ENCODE data around the gene ZNF230. TPM values are rescaled to one million over a fixed set of nuclear protein-coding genes. Genes with fewer than 3 reads are reported as not detected.

ZNF230 gene
- total and polyA plus RNA-seq, 9 donors: 2.3 to 3.8 (median 2.6) TPM

Other genes starting within 250 kb of the ZNF230 start
- 20.6 TPM for gene SMG9, start 248.0 kb upstream of the ZNF230 start, total RNA-seq
- gene SMG9, start 248.0 kb upstream of the ZNF230 start, polyA plus RNA-seq (ENCODE audit: insufficient read depth in 1 of 8, insufficient read length in 8 of 8, low replicate concordance in 1 of 8): 10 to 100 TPM; 30.1 to 47.6 (median 37.1) TPM
- gene KCNN4, start 222.0 kb upstream of the ZNF230 start, total RNA-seq: 0.40 TPM
- gene KCNN4, start 222.0 kb upstream of the ZNF230 start, polyA plus RNA-seq (ENCODE audit: insufficient read depth in 1 of 8, insufficient read length in 8 of 8, low replicate concordance in 1 of 8): 1 to 10 TPM in 2 of 8 donors, under 1 TPM in 6; 0.23 to 1.2 (median 0.73) TPM
- gene LYPD5, start 200.5 kb upstream of the ZNF230 start, total RNA-seq: 0.22 TPM
- gene LYPD5, start 200.5 kb upstream of the ZNF230 start, polyA plus RNA-seq (ENCODE audit: insufficient read depth in 1 of 8, insufficient read length in 8 of 8, low replicate concordance in 1 of 8): under 1 TPM; 0.22 to 0.83 (median 0.38) TPM
- 16.8 TPM for gene ZNF283, start 175.6 kb upstream of the ZNF230 start, total RNA-seq
- 10 to 100 TPM in 2 of 8 donors, 1 to 10 TPM in 6; 5.9 to 13.1 (median 8.8) TPM for gene ZNF283, start 175.6 kb upstream of the ZNF230 start, polyA plus RNA-seq (ENCODE audit: insufficient read depth in 1 of 8, insufficient read length in 8 of 8, low replicate concordance in 1 of 8)
- gene ZNF404, start 119.0 kb upstream of the ZNF230 start, total RNA-seq: 5.0 TPM
- 1 to 10 TPM; 5.5 to 9.4 (median 6.5) TPM for gene ZNF404, start 119.0 kb upstream of the ZNF230 start, polyA plus RNA-seq (ENCODE audit: insufficient read depth in 1 of 8, insufficient read length in 8 of 8, low replicate concordance in 1 of 8)
- gene ZNF45, start 67.7 kb upstream of the ZNF230 start, total RNA-seq: 18.1 TPM
- gene ZNF45, start 67.7 kb upstream of the ZNF230 start, polyA plus RNA-seq (ENCODE audit: insufficient read depth in 1 of 8, insufficient read length in 8 of 8, low replicate concordance in 1 of 8): 10 to 100 TPM; 10.5 to 18.1 (median 12.9) TPM
- gene ZNF221, start 51.7 kb upstream of the ZNF230 start, total RNA-seq: 7.6 TPM
- gene ZNF221, start 51.7 kb upstream of the ZNF230 start, polyA plus RNA-seq (ENCODE audit: insufficient read depth in 1 of 8, insufficient read length in 8 of 8, low replicate concordance in 1 of 8): 1 to 10 TPM in 7 of 8 donors, under 1 TPM in 1; 0.93 to 3.2 (median 2.8) TPM
- 9.3 TPM for gene ZNF155, start 18.8 kb upstream of the ZNF230 start, total RNA-seq
- gene ZNF155, start 18.8 kb upstream of the ZNF230 start, polyA plus RNA-seq (ENCODE audit: insufficient read depth in 1 of 8, insufficient read length in 8 of 8, low replicate concordance in 1 of 8): 1 to 10 TPM; 5.7 to 8.5 (median 6.8) TPM
- gene ZNF222, start 22.4 kb downstream of the ZNF230 start, total RNA-seq: 5.8 TPM
- gene ZNF222, start 22.4 kb downstream of the ZNF230 start, polyA plus RNA-seq (ENCODE audit: insufficient read depth in 1 of 8, insufficient read length in 8 of 8, low replicate concordance in 1 of 8): 1 to 10 TPM; 3.6 to 5.5 (median 4.3) TPM
- 7.4 TPM for gene ZNF223, start 49.1 kb downstream of the ZNF230 start, total RNA-seq
- gene ZNF223, start 49.1 kb downstream of the ZNF230 start, polyA plus RNA-seq (ENCODE audit: insufficient read depth in 1 of 8, insufficient read length in 8 of 8, low replicate concordance in 1 of 8): 1 to 10 TPM; 3.6 to 5.1 (median 4.4) TPM
- gene ZNF284, start 69.2 kb downstream of the ZNF230 start, total RNA-seq: 3.4 TPM
- 1 to 10 TPM; 1.9 to 3.2 (median 2.6) TPM for gene ZNF284, start 69.2 kb downstream of the ZNF230 start, polyA plus RNA-seq (ENCODE audit: insufficient read depth in 1 of 8, insufficient read length in 8 of 8, low replicate concordance in 1 of 8)
- gene ZNF224, start 91.4 kb downstream of the ZNF230 start, total RNA-seq: 18.8 TPM
- gene ZNF224, start 91.4 kb downstream of the ZNF230 start, polyA plus RNA-seq (ENCODE audit: insufficient read depth in 1 of 8, insufficient read length in 8 of 8, low replicate concordance in 1 of 8): 10 to 100 TPM; 10.6 to 21.4 (median 14.0) TPM
- gene ZNF225, start 110.4 kb downstream of the ZNF230 start, total RNA-seq: 6.6 TPM
- gene ZNF225, start 110.4 kb downstream of the ZNF230 start, polyA plus RNA-seq (ENCODE audit: insufficient read depth in 1 of 8, insufficient read length in 8 of 8, low replicate concordance in 1 of 8): 1 to 10 TPM; 3.7 to 5.7 (median 4.8) TPM
- gene ZNF234, start 138.6 kb downstream of the ZNF230 start, total RNA-seq: 13.9 TPM
- gene ZNF234, start 138.6 kb downstream of the ZNF230 start, polyA plus RNA-seq (ENCODE audit: insufficient read depth in 1 of 8, insufficient read length in 8 of 8, low replicate concordance in 1 of 8): 1 to 10 TPM; 6.9 to 9.7 (median 7.4) TPM
- 20.9 TPM for gene ZNF226, start 162.1 kb downstream of the ZNF230 start, total RNA-seq
- gene ZNF226, start 162.1 kb downstream of the ZNF230 start, polyA plus RNA-seq (ENCODE audit: insufficient read depth in 1 of 8, insufficient read length in 8 of 8, low replicate concordance in 1 of 8): 10 to 100 TPM; 10.1 to 14.9 (median 12.1) TPM
- gene ZNF227, start 209.6 kb downstream of the ZNF230 start, total RNA-seq: 18.9 TPM
- 10 to 100 TPM; 11.1 to 15.1 (median 12.7) TPM for gene ZNF227, start 209.6 kb downstream of the ZNF230 start, polyA plus RNA-seq (ENCODE audit: insufficient read depth in 1 of 8, insufficient read length in 8 of 8, low replicate concordance in 1 of 8)

Measured in muscle of leg (tissue), 9 donors.